DND-41 (cell line): Measurements from ENCODE around the gene LRPPRC.

Source experiments
- ATAC-seq: fragments of 200-7000 bp; cut with Tn5 transposase; 3 replicates; pipeline ENCODE4 v1.9.1; 2021; ENCODE audit warnings: low read depth; ENCODE audit not compliant: insufficient read depth
- DNase-seq: peaks from one replicate; pipeline ENCODE4 v3.0.0-alpha.2; 2020
- H2AFZ ChIP-seq: 2 replicates; pipeline ENCODE4 v1.6.0; 2012; ENCODE audit warnings: low read depth, low read length
- H3K27ac ChIP-seq: 2 replicates; pipeline ENCODE4 v1.5.1; 2012; ENCODE audit warnings: low read length, inconsistent platforms
- H3K27me3 ChIP-seq: fragments of 200-600 bp; sonication (generic); 2 replicates; pipeline ENCODE4 v1.6.0; 2012; ENCODE audit warnings: low read length, mild to moderate bottlenecking, inconsistent platforms; ENCODE audit not compliant: insufficient read depth, poor library complexity
- H3K36me3 ChIP-seq: 2 replicates; pipeline ENCODE4 v1.5.1; 2012; ENCODE audit warnings: low read length, inconsistent platforms; ENCODE audit not compliant: insufficient read depth
- H3K4me1 ChIP-seq: 2 replicates; pipeline ENCODE4 v1.5.1; 2012; ENCODE audit warnings: mild to moderate bottlenecking, low read length; ENCODE audit not compliant: insufficient read depth
- H3K4me2 ChIP-seq: 2 replicates; pipeline ENCODE4 v1.6.0; 2012; ENCODE audit warnings: mild to moderate bottlenecking, moderate library complexity, low read length, inconsistent platforms; ENCODE audit not compliant: insufficient read depth
- H3K4me3 ChIP-seq, 2 experiments: fragments of 200-600 bp in 1 of 2; shearing (Covaris generic) in 1 of 2; 2 replicates each; pipeline ENCODE4 v1.5.1; 2012 to 2016; ENCODE audit warnings: inconsistent platforms in 2 of 2, low read length in 2 of 2, mild to moderate bottlenecking in 2 of 2, low read depth in 1 of 2, moderate library complexity in 1 of 2
- H3K79me2 ChIP-seq: 2 replicates; pipeline ENCODE4 v1.6.0; 2012; ENCODE audit warnings: low read length, inconsistent platforms; ENCODE audit not compliant: insufficient read depth
- H3K9ac ChIP-seq: 2 replicates; pipeline ENCODE4 v1.6.0; 2012; ENCODE audit warnings: low read depth, mild to moderate bottlenecking, inconsistent platforms, low read length, moderate library complexity
- H3K9me3 ChIP-seq: 2 replicates; pipeline ENCODE4 v1.5.1; 2012; ENCODE audit warnings: low read length, moderate library complexity, mild to moderate bottlenecking, inconsistent platforms; ENCODE audit not compliant: insufficient read depth, severe bottlenecking
- H4K20me1 ChIP-seq: 2 replicates; pipeline ENCODE4 v1.6.0; 2012; ENCODE audit warnings: low read length; ENCODE audit not compliant: insufficient read depth
- EZH2 ChIP-seq: IDR thresholded peaks from 3 replicates; pipeline ENCODE4 v1.6.1; 2012; ENCODE audit warnings: borderline replicate concordance, low read depth, mild to moderate bottlenecking, moderate library complexity, low read length, inconsistent platforms; ENCODE audit not compliant: severe bottlenecking
- TF ChIP-seq, protein P1 (sequence below): IDR thresholded peaks from 2 replicates; pipeline ENCODE4 v1.5.1; 2012; ENCODE audit warnings: borderline replicate concordance, low read length, moderate library complexity, mild to moderate bottlenecking; ENCODE audit not compliant: poor library complexity, severe bottlenecking; ENCODE audit errors: extremely low read depth

Gene LRPPRC

DNA sequence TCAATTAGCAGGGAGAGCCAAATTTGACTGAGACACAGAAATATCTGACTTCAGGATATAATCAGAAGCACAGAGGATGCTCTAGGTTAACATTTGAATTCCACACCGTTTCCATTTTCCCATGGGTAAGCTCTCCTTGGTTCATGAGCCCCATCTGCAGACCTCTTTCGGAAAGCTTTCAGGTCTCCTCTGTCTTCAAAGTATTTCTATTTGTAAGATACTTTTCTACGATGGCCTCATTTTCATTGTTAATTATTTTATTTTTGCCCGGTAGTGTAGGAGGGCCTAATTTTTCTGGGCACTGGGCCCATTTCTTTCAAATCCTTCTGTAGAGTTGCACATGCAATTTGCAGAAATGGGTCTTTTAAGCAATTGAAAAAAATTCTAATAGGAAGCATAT lies 53.8 kb downstream of the LRPPRC start:
- ATAC-seq (no peak), DNase-seq (no peak)
- H3K9ac ChIP-seq: no peak overlapping the region
- H3K4me3 ChIP-seq: no peak overlapping the region
- no peaks in the 10 kb centered on the region for H3K27me3 ChIP-seq
- no peak for TF ChIP-seq EZH2
- TF ChIP-seq, protein P1, sequence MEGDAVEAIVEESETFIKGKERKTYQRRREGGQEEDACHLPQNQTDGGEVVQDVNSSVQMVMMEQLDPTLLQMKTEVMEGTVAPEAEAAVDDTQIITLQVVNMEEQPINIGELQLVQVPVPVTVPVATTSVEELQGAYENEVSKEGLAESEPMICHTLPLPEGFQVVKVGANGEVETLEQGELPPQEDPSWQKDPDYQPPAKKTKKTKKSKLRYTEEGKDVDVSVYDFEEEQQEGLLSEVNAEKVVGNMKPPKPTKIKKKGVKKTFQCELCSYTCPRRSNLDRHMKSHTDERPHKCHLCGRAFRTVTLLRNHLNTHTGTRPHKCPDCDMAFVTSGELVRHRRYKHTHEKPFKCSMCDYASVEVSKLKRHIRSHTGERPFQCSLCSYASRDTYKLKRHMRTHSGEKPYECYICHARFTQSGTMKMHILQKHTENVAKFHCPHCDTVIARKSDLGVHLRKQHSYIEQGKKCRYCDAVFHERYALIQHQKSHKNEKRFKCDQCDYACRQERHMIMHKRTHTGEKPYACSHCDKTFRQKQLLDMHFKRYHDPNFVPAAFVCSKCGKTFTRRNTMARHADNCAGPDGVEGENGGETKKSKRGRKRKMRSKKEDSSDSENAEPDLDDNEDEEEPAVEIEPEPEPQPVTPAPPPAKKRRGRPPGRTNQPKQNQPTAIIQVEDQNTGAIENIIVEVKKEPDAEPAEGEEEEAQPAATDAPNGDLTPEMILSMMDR: no peak
- peaks cover 72% of the 10 kb centered on the region for H3K36me3 ChIP-seq
- no peak overlapping the region for H3K4me2 ChIP-seq
- H3K27ac ChIP-seq: no peak overlapping the region
- no peak overlapping the region for H2AFZ ChIP-seq
- H4K20me1 ChIP-seq: no peaks in the 10 kb centered on the region
- no peaks in the 10 kb centered on the region for H3K9me3 ChIP-seq
- H3K4me1 ChIP-seq: no peaks in the 10 kb centered on the region
- H3K79me2 ChIP-seq: peaks cover 4% of the 10 kb centered on the region; the same call in 1 of the 2 replicates

- Histone ChIP-seq H3K9ac (no peak overlapping the region), H3K4me3 (no peak overlapping the region), H3K36me3 (peaks cover 69% of the 10 kb centered on the region), H3K27ac (no peak overlapping the region), H3K79me2 (peaks cover 4% of the 10 kb centered on the region; the same call in 1 of the 2 replicates), H4K20me1 (no peaks in the 10 kb centered on the region), H3K4me2 (no peak overlapping the region), H3K27me3 (no peaks in the 10 kb centered on the region), H3K9me3 (no peaks in the 10 kb centered on the region), H3K4me1 (no peaks in the 10 kb centered on the region), H2AFZ (no peak overlapping the region)
- no peak for TF ChIP-seq EZH2
- TF ChIP-seq, protein P1: no peak
- ATAC-seq (no peak), DNase-seq (no peak)
Measured at GRCh38 chr2:43941359-43941758, 54.4 kb downstream of the LRPPRC start.

DNA sequence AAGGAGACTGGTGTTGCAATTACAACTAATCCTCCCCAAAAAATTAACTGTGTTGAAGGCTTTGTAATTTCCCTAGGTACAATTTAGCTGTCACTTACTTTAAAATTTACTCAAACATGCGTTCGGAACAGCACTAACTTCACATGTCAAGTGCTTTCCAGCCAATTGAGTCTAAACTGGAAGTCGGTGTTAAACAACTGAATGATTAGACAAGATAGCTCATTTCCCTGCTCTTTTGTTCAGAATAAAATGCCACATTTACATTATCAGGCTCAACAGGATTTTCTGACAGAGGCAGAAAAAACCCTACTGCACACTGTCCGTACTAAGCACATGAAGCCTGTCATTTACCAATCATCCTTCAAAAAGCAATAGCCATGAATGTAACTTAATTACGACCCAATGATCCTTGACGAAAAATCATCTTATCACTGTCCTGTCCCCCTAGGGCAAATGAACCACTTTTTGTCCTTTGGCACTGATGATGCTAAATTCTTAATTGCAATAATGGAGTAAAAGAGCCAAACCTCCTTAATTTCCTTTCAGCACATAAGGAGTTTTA lies 56.0 kb downstream of the LRPPRC start:
- no peak overlapping the region for H3K4me3 ChIP-seq
- no peaks in the 10 kb centered on the region for H3K9me3 ChIP-seq
- peaks cover 4% of the 10 kb centered on the region; the same call in 1 of the 2 replicates for H3K79me2 ChIP-seq
- TF ChIP-seq, protein P1: no peak
- no peak for TF ChIP-seq EZH2
- H4K20me1 ChIP-seq: no peaks in the 10 kb centered on the region
- no peak overlapping the region for H3K27ac ChIP-seq
- H2AFZ ChIP-seq: no peak overlapping the region
- H3K36me3 ChIP-seq: peaks cover 62% of the 10 kb centered on the region
- DNase-seq (no peak), ATAC-seq (no peak)
- no peak overlapping the region for H3K9ac ChIP-seq
- no peak overlapping the region for H3K4me2 ChIP-seq
- H3K4me1 ChIP-seq: no peaks in the 10 kb centered on the region
- H3K27me3 ChIP-seq: no peaks in the 10 kb centered on the region
